Sigmoid colon (tissue), 4 donors: ENCODE data around the gene DPP6.

ENCODE experiments used
- CTCF ChIP-seq, 4 experiments: fragments of 450-650 bp in 3 of 4; fragments of 200-600 bp in 1 of 4; IDR thresholded peaks; one replicate each; pipeline ENCODE4 v1.5.1; 2016 to 2019; ENCODE audit warnings: antibody characterized with exemption in 4 of 4, mild to moderate bottlenecking in 3 of 4, moderate library complexity in 2 of 4
- EP300 ChIP-seq, 4 donors: sonication (generic); formaldehyde crosslinking; IDR thresholded peaks; one replicate each; pipeline ENCODE4 v1.6.1; 2017; ENCODE audit warnings: antibody characterized with exemption in 4 of 4

- TF ChIP-seq CTCF (IDR thresholded peaks at IDR 0.05) (no peak), EP300 (IDR thresholded peaks at IDR 0.05) (no peak)
These were observed 452.7 kb downstream of the DPP6 start for GRCh38 chr7:154504918-154505317.
